ENCODE results near the gene SERPINH1. TPM values are rescaled to one million over a fixed set of nuclear protein-coding genes. Genes with fewer than 3 reads are reported as not detected.

Gene SERPINH1
- total RNA-seq, 1 donor from 2014 or later, result 484 TPM

GRCh38 chr11:75588051-75588481 is 26.0 kb downstream of the SERPINH1 start:
- Mint-ChIP-seq H3K27me3 (ENCODE audit: unreplicated experiment) (peaks cover 16% of the 10 kb centered on the region), H3K4me1 (ENCODE audit: unreplicated experiment) (peaks cover 6% of the 10 kb centered on the region), H3K9me3 (ENCODE audit: unreplicated experiment) (no peaks in the 10 kb centered on the region), H3K27ac (ENCODE audit: unreplicated experiment) (no peak overlapping the region), H3K4me3 (ENCODE audit: unreplicated experiment) (no peak overlapping the region), H3K36me3 (ENCODE audit: unreplicated experiment) (no peaks in the 10 kb centered on the region)
- DNase-seq (ENCODE audit: extremely low spot score, unreplicated experiment), result no peak
- no peak for TF ChIP-seq CTCF (IDR thresholded peaks at IDR 0.05)

- TF ChIP-seq CTCF (IDR thresholded peaks at IDR 0.05), result no peak
- Mint-ChIP-seq H3K27ac (ENCODE audit: unreplicated experiment) (no peak overlapping the region), H3K9me3 (ENCODE audit: unreplicated experiment) (no peaks in the 10 kb centered on the region), H3K36me3 (ENCODE audit: unreplicated experiment) (no peaks in the 10 kb centered on the region), H3K4me3 (ENCODE audit: unreplicated experiment) (no peak overlapping the region), H3K4me1 (ENCODE audit: unreplicated experiment) (peaks cover 4% of the 10 kb centered on the region), H3K27me3 (ENCODE audit: unreplicated experiment) (peaks cover 23% of the 10 kb centered on the region)
- no peak for DNase-seq (ENCODE audit: extremely low spot score, unreplicated experiment)
These were observed 27.0 kb downstream of the SERPINH1 start for GRCh38 chr11:75589051-75589450.

GRCh38 chr11:75589933-75590332 is 27.9 kb downstream of the SERPINH1 start:
- DNase-seq (ENCODE audit: extremely low spot score, unreplicated experiment), result no peak
- H3K36me3 Mint-ChIP-seq (ENCODE audit: unreplicated experiment), result no peaks in the 10 kb centered on the region
- no peaks in the 10 kb centered on the region for H3K4me1 Mint-ChIP-seq (ENCODE audit: unreplicated experiment)
- H3K27me3 Mint-ChIP-seq (ENCODE audit: unreplicated experiment), result peaks cover 29% of the 10 kb centered on the region
- no peaks in the 10 kb centered on the region for H3K9me3 Mint-ChIP-seq (ENCODE audit: unreplicated experiment)
- no peak for TF ChIP-seq CTCF (IDR thresholded peaks at IDR 0.05)
- no peak overlapping the region for H3K27ac Mint-ChIP-seq (ENCODE audit: unreplicated experiment)
- no peak overlapping the region for H3K4me3 Mint-ChIP-seq (ENCODE audit: unreplicated experiment)

GRCh38 chr11:75591371-75591770 is 29.3 kb downstream of the SERPINH1 start:
- Mint-ChIP-seq H3K27ac (ENCODE audit: unreplicated experiment) (no peak overlapping the region), H3K9me3 (ENCODE audit: unreplicated experiment) (no peaks in the 10 kb centered on the region), H3K4me3 (ENCODE audit: unreplicated experiment) (no peak overlapping the region), H3K36me3 (ENCODE audit: unreplicated experiment) (no peaks in the 10 kb centered on the region), H3K27me3 (ENCODE audit: unreplicated experiment) (peaks cover 39% of the 10 kb centered on the region), H3K4me1 (ENCODE audit: unreplicated experiment) (no peaks in the 10 kb centered on the region)
- DNase-seq (ENCODE audit: extremely low spot score, unreplicated experiment), result no peak
- no peak for TF ChIP-seq CTCF (IDR thresholded peaks at IDR 0.05)

GRCh38 chr11:75591966-75592365 is 29.9 kb downstream of the SERPINH1 start:
- Mint-ChIP-seq H3K27ac (ENCODE audit: unreplicated experiment) (no peak overlapping the region), H3K9me3 (ENCODE audit: unreplicated experiment) (no peaks in the 10 kb centered on the region), H3K27me3 (ENCODE audit: unreplicated experiment) (peaks cover 39% of the 10 kb centered on the region), H3K36me3 (ENCODE audit: unreplicated experiment) (no peaks in the 10 kb centered on the region), H3K4me1 (ENCODE audit: unreplicated experiment) (no peaks in the 10 kb centered on the region), H3K4me3 (ENCODE audit: unreplicated experiment) (no peak overlapping the region)
- no peak for DNase-seq (ENCODE audit: extremely low spot score, unreplicated experiment)
- no peak for TF ChIP-seq CTCF (IDR thresholded peaks at IDR 0.05)
